GM23338 (cell line): ENCODE results near the gene AXIN1.

Source experiments
- EZH2 ChIP-seq: fragments of 200-600 bp; sonication (generic); IDR thresholded peaks from one replicate; pipeline ENCODE4 v1.8.0; 2017; ENCODE audit warnings: antibody characterized with exemption, mild to moderate bottlenecking, low read depth; ENCODE audit not compliant: unreplicated experiment
- EZH2phosphoT487 ChIP-seq: fragments of 200-600 bp; sonication (generic); IDR thresholded peaks from one replicate; pipeline ENCODE4 v1.8.1; 2018; ENCODE audit warnings: antibody characterized with exemption; ENCODE audit not compliant: unreplicated experiment
- JUNB ChIP-seq: IDR thresholded peaks from one replicate; pipeline ENCODE4 v1.6.1; 2016; ENCODE audit warnings: antibody characterized with exemption; ENCODE audit not compliant: unreplicated experiment
- POLR2AphosphoS5 ChIP-seq: IDR thresholded peaks from 2 replicates; pipeline ENCODE4 v1.6.1; 2016; ENCODE audit warnings: antibody characterized with exemption, low read depth
- ZNF114 ChIP-seq: fragments of 250-450 bp; sonication (Bioruptor Pico); IDR thresholded peaks from 2 replicates; pipeline ENCODE4 v1.5.0; 2020; ENCODE audit warnings: mild to moderate bottlenecking, moderate library complexity
- TF ChIP-seq, protein P1 (sequence below), 2 experiments: fragments of 200-600 bp in 1 of 2; sonication (generic) in 1 of 2; conservative IDR thresholded peaks; 2 replicates each; pipeline versions ENCODE4 v1.5.1 to v1.6.1; 2016 to 2017; ENCODE audit warnings: antibody characterized with exemption in 2 of 2, low read depth in 2 of 2, mild to moderate bottlenecking in 2 of 2, moderate library complexity in 1 of 2
- TF ChIP-seq, protein P2 (sequence below): IDR thresholded peaks from one replicate; pipeline ENCODE4 v1.6.1; 2018; ENCODE audit warnings: antibody characterized with exemption; ENCODE audit not compliant: unreplicated experiment

DNA sequence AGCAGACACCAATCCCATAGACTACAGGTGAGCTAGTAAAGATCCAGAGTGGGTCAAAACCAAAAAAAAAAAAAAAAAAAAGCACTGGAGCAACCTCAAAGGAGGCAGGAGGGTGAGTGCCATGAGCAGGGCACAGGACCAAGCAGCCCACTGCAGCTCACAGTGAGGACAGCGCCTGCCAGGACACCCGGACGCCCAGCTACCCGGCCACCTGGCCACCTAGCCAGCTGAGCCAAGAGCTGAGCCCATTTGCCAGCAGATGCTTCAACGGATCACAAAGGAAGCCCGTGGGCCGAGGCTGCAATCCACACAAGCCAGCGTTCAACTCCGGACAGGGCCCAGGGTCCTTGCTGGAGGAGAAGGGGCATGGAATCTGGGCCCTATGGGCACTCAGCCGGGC, 15.1 kb downstream of the AXIN1 start:
- TF ChIP-seq, protein P1, sequence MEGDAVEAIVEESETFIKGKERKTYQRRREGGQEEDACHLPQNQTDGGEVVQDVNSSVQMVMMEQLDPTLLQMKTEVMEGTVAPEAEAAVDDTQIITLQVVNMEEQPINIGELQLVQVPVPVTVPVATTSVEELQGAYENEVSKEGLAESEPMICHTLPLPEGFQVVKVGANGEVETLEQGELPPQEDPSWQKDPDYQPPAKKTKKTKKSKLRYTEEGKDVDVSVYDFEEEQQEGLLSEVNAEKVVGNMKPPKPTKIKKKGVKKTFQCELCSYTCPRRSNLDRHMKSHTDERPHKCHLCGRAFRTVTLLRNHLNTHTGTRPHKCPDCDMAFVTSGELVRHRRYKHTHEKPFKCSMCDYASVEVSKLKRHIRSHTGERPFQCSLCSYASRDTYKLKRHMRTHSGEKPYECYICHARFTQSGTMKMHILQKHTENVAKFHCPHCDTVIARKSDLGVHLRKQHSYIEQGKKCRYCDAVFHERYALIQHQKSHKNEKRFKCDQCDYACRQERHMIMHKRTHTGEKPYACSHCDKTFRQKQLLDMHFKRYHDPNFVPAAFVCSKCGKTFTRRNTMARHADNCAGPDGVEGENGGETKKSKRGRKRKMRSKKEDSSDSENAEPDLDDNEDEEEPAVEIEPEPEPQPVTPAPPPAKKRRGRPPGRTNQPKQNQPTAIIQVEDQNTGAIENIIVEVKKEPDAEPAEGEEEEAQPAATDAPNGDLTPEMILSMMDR (conservative IDR thresholded peaks at IDR 0.05; ENCODE audit: low read depth in 2 of 2): no peak
- TF ChIP-seq, protein P2, sequence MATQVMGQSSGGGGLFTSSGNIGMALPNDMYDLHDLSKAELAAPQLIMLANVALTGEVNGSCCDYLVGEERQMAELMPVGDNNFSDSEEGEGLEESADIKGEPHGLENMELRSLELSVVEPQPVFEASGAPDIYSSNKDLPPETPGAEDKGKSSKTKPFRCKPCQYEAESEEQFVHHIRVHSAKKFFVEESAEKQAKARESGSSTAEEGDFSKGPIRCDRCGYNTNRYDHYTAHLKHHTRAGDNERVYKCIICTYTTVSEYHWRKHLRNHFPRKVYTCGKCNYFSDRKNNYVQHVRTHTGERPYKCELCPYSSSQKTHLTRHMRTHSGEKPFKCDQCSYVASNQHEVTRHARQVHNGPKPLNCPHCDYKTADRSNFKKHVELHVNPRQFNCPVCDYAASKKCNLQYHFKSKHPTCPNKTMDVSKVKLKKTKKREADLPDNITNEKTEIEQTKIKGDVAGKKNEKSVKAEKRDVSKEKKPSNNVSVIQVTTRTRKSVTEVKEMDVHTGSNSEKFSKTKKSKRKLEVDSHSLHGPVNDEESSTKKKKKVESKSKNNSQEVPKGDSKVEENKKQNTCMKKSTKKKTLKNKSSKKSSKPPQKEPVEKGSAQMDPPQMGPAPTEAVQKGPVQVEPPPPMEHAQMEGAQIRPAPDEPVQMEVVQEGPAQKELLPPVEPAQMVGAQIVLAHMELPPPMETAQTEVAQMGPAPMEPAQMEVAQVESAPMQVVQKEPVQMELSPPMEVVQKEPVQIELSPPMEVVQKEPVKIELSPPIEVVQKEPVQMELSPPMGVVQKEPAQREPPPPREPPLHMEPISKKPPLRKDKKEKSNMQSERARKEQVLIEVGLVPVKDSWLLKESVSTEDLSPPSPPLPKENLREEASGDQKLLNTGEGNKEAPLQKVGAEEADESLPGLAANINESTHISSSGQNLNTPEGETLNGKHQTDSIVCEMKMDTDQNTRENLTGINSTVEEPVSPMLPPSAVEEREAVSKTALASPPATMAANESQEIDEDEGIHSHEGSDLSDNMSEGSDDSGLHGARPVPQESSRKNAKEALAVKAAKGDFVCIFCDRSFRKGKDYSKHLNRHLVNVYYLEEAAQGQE: no peak
- TF ChIP-seq POLR2AphosphoS5 (no peak), ZNF114 (no peak), JUNB (no peak), EZH2 (no peak), EZH2phosphoT487 (no peak)
